NCI-H1694 treated with DMSO at 0.1 percent for 48 hours (cell line): ENCODE measurements around the gene FIGNL2.
"Not testable (repeated sequence)": the region's sequence is repeated elsewhere in the genome, so short reads cannot be mapped to it uniquely, and the experiment has no call there.

Experiments used
- DNase-seq: peaks from one replicate; lab custom pipeline; 2025; lab: John Stamatoyannopoulos, UW

FIGNL2 gene

DNA sequence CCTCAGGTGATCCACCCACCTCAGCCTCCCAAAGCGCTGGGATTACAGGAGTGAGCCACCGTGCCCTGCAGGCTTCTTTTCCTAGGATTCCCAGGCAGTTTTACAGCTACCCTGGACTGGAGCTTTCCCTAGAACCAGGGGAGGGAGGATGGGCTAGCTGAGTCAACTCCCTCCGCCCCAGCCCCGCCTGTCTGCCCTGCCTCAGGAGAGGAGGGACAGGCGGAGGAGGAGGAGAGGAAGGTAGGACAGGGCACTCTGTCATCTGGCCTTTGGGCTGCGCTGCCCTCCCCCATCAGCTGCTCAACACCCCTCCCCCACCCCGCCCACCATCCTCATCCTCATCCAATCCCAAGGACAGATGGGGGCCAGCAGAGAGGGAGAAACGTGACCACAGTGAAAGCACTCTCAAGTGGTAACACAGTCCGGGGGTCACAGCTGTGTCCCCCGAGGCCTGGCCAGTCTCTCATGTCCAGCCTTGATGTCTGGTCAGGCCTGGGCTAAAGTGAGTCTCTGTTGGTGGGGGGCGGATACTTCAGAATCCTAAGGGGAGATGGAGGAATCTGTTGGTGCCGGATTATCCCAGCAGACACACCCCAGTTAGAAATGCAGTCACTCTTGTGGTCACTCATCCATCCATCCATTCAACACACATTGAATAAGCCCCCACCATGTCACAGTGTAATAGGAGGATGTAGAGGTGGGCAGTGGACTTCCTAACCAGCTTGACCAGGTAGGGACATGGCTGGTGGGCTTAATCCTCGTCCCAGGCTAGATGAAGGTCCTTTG is 12.3 kb downstream of the FIGNL2 start:
- no peak for DNase-seq

DNA sequence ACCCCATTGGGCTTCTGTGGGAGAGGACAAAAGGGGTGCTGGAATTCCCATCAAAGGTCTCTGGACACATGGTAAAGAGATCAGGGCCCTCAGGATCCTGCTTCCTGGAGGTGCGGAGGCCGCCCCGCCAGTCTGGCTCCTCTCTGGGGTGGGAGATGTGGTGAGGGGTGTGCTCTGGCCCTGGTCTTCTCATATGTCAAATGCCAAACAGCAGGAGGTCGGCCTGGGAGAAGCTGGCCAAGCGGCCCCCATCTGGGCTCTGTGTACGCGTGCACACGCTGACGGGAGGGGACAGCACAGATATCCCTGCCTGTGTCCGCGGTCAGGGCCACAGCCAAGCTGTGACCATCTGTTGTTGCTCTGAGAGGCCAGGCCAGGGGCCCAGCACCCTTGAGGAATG is 14.1 kb downstream of the FIGNL2 start:
- DNase-seq, result no peak

DNA sequence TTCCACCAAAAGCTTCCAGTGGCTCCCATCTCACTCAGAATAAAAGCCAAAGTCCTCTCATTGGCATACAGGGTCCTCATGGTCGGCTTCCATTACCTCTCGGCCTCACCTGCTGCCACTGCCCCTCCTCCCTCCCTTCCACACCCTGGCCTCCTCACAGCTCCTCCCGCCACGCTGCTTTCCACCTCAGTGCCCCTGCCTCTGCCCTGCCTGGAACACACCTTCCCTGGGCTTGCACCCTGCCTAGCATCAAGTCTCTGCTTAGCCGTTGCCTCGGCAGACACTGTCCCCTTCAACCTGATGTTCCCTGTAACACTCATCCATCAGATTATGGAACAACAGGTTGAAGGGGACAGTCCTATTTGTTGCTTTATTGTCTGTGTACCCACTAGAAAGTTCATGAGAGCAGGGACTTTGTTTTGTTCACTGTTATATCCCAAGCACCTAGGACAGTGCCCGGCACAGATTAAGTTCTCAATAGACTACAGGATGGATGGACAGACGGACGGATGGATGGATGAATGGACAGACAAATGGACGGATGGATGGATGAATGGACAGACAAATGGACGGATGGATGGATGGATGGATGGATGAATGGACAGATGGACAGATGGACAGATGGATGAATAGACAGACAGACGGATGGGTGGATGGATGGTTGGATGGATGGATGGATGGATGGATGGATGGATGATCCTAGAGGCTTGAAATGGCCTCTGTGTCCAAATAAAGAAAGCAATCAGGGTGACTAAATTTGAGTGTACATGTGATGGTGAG is 14.9 kb downstream of the FIGNL2 start:
- DNase-seq, result no peak

DNA sequence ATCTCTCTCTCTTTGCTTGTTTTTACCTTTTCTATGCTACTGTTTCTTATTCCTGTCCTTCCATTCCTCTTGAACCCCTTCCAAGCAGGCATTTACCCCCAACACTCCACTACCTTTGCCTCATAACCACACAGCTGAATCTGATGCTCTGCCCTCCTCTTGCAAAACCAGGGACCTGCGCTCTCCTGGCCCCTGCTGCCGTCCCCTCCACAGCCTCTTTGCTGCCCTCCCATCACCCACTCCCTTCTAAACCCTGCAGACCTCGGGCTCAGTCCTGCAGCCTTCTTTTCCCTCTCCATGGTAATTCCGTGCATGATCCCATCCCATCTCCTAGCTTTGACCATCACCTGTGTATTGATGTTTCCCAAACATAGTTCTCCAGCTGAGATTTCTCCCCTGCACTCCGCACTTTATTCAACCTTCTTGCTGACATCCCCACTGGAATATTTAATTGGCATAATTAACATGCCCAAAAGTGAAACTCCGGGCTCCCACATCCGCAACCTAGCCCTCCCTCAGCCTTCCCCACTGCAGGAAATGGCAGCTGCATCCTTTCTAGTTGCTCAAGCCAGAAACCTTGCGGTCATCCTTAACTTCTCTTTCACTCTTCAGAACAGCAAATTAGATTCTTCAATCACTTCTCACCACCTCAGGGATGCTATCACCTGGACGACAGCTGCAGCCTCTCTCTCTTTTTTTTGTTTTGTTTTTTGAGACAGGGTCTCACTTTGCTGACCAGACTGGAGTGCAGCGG is 16.0 kb downstream of the FIGNL2 start:
- DNase-seq, result no peak

DNA sequence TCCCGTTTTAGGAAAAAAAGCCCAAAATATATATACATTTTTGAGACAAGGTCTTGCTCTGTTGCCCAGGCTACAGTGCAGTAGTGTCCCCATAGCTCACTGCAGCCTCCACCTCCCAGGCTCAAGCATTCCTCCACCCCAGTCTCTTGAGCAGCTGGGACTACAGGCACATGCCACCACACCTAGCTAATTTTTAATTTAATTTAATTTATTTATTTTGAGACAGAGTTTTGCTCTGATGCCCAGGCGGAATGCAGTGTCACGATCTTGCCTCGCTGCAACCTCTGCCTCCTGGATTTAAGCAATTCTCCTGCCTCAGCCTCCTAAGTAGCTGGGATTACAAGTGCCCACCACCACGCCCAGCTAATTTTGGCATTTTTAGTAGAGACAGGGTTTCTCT is 16.7 kb downstream of the FIGNL2 start:
- not testable (repeated sequence) for DNase-seq

DNA sequence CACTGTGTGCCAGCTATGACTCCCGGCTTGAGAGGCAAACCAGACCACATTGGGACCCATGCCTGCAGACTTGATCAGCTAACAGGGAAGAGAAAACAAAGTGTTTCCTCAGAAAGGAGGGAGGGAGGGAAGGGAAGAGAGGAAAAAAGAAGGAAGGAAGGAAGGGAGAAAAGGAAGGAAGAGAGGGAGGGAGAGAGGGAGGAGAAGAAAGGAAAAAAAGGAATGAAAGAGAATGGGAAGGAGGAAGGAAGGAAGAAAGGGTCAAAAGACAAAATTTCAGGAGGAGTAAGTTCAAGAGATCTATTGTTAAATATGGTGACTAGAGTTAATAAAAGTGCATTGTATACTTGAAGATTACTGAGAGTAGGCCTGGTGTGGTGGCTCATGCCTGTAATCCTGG is 18.9 kb downstream of the FIGNL2 start:
- DNase-seq, result no peak

DNA sequence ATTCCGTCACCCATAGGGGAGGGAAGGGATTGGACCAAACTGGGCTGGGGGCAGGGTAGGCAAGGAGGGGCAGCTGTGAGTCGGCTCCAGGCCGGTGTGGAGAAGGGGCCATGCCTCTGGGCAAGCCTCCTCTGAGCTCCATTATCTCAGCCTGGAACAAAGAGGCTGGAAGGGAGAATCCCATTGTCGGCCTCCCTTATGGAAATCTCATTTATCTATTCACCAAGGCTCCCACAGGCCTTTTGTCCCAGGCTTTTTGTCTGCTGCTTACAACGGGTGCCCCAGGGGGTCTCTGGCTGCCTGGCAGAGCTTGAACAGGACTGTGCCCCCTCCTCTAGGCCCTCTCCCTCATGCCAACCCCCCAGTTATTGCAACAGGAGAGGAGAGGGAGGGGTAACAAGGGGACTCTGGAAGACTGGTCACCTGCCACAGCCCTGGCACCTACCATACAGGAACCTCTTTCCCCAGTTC is 19.5 kb downstream of the FIGNL2 start:
- DNase-seq, result no peak

DNA sequence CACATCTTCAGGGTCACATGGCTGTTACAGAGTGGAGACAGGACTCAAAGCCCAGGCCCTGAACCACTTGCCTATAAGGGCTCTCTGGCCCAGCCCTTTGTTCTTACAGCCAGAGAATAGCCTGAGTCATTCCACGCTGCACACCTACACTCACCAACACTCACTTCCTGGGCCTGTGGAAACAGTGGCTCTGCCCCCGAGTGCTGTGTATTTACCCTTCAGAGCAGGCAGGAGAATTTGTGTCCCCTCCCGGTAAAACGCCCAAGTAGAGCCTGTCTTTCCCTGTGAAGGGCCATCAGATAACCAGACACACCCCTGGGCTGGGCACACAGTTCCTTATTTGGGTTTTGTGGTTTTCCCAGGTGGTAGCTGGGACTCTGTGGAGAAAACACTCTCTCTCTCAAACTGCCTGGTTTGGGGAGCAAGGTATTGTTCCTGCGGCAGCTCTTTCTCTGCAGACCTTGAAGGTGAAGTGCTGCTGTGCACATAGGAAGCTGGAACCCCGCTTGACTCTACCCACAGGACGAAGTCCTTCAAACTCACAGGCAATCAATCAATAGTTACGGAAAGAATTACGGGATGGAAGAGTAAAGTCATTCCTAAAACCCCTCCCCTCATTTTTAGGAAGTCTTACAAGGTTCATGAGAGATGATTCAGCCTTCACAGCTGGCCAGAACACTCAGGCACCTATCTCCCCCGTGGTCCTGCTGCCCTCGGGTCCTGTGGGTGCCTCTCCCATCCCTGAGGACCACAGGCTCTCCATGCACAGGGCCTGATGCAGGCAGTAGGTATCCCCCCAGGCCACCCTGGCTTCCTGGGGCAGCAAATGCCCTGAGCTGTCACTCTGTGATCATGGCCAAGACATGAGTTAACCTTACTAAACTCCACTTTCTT is 20.3 kb downstream of the FIGNL2 start:
- no peak for DNase-seq

DNA sequence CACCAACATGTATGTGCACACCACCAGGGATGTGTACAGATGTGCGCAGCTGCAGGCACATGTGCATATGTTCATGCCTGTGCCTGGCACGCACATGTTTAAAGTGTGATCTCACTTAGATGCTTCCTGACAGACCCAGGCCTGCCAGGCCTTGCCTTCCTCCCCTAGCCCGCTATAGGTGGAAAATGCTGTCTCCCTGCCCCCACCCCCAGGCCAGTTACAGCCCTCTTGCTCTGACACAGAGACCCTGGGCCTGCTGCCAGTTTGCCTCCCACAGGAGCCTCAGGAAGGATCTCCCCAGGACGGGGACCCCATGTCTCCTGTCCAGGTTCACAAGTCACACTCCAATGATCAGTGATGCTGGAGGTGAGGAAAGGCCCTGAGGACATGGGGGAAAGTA is 21.6 kb downstream of the FIGNL2 start:
- no peak for DNase-seq

DNA sequence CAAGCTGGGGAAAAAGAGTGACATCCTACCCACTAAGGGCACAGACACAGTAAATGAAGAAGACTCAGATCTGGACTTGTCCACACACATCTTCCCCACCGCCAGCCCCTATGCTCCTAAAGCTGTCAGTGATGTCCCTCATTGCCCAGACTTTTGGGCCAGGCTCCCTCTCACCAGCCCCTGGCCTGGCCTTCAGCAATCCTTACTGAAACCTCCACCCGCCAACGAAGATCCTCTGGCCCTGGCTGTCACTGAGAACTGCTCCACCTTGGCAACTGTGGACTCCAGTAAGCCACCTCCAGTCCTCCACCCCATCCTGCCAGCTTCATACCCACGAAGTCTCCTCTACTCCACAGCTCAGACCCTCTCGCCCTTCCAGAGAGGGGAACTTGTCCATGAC is 23.3 kb downstream of the FIGNL2 start:
- no peak for DNase-seq

DNA sequence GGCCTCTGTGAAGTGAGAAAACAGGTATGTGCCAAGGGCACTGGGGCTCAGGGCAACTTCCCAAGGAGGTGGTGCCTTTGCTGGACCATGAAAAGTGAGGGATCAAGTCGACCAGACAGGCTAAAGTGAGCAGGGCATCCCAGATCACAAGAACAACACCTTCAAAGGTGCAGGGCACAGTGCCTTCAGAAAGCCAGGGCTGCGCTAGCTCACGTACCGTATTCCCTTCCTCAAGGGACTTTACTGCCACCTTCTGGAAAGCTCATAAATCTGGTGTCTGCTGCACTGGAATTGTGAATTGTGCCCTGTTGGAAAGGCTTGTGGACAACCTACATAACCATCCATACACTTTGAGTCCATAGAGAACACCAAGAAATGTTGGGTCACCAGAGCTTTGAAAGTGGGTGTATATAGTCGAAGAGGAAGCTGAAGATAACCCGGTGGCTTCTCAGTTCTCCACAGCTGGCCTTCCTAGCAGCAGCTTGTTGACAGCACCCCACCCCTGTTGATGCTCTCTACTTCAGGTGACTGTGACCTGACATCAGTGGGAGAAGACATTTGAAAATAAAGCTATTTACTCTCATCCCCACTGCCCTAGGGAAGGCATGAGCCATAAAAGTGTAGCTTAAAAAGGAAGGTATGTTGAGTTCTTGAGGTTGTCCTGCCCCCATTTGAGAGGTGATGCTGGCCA is 24.5 kb downstream of the FIGNL2 start:
- peak; percentile 46 for DNase-seq

DNA sequence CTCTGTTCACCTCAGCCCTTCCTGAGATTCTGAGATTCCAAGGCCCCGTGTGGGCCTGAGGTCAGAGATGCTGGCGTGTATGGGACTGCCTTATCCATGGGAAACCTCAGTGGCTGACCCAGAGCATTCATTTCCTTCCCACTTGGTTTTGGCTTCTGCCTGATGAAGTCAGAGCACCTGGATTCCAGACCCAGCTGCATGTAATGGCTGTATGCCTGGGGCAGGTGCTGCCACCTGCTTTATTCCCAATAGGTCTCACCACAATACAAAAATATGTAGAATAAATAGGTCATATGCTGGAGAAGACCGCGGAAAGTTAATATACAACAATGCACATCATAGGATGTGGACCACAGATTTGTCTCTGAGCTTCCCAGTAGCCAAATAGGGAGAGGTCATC is 25.6 kb downstream of the FIGNL2 start:
- no peak for DNase-seq

DNA sequence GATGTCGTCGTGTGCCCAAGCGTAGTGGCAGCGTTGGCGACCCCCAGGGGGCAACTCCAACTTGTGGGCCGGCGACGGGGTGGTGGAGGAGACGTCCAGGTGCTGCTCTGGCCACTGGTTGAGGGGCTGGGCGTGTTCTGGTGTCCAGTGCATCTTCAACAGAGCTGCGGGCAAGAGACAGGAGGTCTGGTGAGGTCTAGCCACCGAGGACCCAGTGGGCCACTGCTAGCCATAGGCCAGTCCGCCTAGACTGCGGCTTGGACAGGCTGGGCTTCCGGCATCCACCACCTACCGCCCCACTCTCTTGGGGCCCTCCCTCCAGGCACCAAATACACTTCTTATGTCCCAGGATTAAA is 26.3 kb downstream of the FIGNL2 start:
- no peak for DNase-seq

DNA sequence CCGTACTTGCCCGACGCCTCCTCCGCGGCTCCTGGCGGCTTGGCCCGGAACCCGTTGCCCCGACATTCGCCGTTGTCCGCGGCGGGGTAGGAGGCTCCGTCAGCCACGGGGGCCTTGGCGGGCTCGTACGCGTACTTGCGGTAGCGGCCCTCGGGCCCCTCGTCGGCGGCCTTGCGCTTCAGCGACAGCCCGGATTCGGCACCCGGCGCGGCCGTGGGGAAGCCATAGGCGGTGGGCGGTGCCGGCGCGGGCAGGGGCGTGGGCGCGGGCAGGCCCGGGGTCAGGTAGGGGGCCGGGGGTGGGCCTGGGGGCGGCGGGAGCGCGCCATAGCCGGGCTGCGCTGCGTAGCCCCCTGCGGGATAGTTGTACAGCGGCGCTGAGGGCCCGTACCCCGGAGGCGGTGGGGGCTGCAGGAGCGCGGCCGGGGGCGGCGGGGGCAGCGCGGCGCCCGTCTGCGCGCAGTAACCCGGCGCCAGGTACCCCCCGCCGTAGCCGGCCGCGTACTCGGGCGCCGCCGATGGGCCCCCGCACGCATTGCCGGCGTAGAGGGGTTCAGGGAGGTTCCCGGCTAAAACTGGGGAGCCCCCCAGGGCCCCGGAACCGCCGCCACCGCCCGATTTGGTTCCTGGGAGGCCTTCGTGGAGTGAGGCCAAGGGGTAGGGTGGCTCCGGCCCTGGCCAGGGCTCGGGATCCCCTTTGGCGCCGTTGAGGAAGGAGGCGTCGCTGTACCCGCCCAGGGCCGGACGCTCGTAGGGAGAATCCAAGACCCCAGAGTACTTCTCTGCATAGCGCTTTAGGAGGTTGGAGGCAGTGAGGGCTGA is 26.9 kb downstream of the FIGNL2 start:
- no peak for DNase-seq

DNA sequence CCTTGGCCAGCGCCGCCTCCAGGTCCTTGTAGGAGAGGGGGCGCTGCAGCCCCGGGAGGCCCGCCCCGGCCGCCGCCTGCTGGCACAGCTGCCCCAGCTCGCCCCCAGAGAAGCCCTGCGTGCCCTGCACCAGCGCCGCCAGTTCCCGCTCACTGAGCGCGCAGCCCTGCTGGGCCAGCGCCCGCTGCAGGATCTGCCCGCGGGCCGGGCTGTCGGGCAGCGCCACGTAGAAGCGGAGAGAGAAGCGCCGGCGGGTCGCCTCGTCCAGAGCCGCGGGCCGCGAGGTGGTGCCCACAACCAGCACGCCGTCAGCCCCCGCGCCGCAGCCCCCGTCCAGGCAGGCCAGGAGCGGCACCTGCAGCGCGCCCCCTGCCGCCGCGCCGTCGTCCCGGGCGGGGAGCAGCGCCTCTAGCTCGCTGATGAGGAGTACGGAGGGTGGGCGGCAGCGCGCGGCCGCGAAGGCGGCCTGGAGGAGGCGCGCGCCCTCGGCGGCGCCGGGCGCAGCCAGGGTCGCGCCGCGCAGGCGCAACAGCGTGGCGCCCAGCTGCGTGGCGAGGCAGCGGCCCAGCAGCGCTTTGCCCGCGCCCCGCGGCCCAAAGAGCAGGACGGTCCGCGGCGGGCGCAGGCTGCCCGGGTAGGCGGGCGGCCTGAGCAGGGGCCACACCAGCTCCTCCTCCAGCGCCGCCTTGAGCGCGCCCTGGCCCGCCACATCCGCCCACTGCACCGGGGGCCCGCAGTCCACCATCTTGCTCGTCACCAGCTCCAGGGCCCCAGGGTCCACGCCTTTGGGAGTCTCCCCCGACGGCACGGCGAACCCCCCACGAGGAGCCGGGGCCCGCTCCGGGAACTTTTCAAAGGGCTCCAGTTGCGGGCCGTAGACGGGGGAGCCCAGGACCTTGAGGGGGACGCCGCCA is 27.7 kb downstream of the FIGNL2 start:
- DNase-seq, result peak; percentile 69

DNA sequence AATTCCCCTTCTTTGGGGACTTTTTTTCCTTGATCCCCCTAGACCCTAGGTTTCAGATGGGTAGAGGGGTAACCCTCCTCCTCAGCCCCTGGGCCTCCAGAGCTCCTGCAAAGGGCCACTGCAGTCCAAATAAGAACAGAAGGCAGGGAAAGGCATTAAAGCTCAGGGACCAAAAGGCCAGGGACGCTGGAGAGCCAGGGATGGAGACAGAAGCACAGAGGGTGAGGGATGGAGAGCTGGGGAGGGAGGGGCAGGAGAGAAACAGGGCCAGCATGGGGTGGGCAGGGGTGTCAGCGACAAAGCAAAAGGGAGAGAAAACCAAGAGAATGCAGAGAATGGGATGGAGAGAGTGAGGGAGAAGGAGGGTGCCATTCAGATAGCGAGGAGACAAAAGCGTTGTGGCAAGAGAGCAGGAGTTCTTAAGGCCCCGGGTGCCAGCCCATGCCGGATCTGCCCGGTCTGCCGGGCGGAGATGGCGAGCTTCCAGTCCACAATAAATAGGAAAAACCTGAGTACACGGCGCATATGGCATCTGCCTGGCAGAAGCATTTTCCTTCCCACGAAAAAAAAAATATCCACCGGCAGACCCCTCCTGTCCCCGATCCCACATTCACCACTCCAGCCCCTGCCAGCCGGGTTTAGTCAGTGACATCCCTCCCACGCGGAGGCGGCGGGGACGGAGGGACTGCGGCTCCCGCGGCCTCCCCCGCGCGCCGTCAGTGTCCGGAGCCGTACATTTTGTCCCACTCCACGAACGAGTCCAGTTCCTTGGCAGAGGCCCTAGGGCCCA is 28.6 kb downstream of the FIGNL2 start:
- DNase-seq, result peak; percentile 13

DNA sequence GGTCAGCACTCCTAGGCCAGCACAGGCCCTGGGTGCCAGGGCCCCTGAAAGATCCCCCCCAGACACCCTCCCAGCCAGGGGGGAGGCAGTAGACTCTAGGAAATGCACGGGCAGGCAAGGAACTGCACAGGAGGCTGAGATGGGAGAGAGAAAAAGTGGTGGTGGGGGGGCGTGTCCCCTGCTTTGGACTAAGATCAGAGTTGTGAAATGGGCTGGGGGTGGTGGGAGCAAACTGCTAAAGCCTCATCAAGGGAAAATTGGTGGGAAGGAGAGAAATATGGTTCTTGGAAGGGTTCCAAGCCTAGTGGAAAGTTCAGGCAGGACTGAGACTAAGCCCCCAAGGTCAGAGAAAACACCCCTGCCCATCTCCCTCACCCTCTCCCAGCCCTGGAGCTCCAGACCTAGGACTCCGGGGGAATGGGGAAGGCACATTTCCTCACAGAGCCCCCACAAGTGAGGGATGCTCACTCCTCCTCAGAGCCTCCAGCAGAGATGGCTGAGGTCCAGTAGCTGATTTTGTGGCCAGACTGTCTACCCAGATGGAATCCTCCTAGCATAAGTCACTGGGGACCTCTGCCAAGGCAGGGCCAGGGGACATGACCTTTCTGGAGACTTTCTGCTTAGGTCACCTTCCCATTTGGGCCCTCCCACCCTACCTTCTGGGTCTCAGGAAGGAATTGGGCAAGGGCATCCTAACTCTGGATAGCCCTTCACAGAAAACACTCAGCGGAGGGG is 29.8 kb downstream of the FIGNL2 start:
- DNase-seq, result no peak

DNA sequence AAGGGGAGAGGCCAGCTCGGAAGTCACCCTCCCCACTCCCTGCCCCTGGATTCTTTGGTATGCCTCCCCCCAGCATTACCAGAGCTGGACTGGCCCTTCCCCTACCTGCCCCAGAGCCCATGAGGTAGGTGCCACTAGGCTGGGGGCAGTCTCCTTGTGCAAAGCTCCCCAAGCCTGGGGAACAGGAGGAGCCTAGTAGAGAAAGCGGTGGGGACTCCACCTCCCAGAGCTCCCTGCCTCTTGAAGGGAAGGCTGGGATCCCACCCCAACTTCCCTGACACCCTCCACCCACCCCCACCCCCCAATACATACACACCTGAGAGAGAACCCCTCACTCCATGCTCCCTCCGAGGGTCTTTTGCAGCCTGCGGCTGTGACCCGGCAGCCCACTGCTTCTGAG is 30.4 kb downstream of the FIGNL2 start:
- no peak for DNase-seq
